Brain microvascular endothelial cell (primary cell): ENCODE results near the gene MAPKBP1.

Experiments used
- DNase-seq: peaks from one replicate; pipeline ENCODE4 v3.0.0-alpha.2; 2020
- H3K27ac ChIP-seq: fragments of 250-450 bp; sonication (Bioruptor Pico); 2 replicates; pipeline ENCODE4 v1.5.1; 2020; ENCODE audit warnings: mild to moderate bottlenecking, moderate library complexity
- H3K27me3 ChIP-seq: fragments of 250-450 bp; sonication (Bioruptor Pico); replicated peaks from 2 replicates; pipeline ENCODE4 v1.5.1; 2020; ENCODE audit warnings: mild to moderate bottlenecking
- H3K36me3 ChIP-seq: fragments of 250-450 bp; sonication (Bioruptor Pico); replicated peaks from 2 replicates; pipeline ENCODE4 v1.5.1; 2020; ENCODE audit warnings: mild to moderate bottlenecking
- H3K4me3 ChIP-seq: 2 replicates; pipeline ENCODE4 v1.5.1; 2011; ENCODE audit warnings: low read depth, mild to moderate bottlenecking, control low read depth, low read length, moderate library complexity
- CTCF ChIP-seq: IDR thresholded peaks from 2 replicates; pipeline ENCODE4 v1.5.1; 2011; ENCODE audit warnings: low read depth, mild to moderate bottlenecking, moderate library complexity, low read length, control low read depth, inconsistent platforms; ENCODE audit errors: missing control alignments
- in situ Hi-C: cut with HindIII; loops from 2 replicates; pipeline ENCODE4 v1.10.0; 2017; ENCODE audit warnings: low sequenced_read_pairs, low pct_ligation_motif_present

The MAPKBP1 gene

GRCh38 chr15:41779662-41780157 is 5.4 kb downstream of the MAPKBP1 start:
- no peak overlapping the region for H3K4me3 ChIP-seq
- no peak for TF ChIP-seq CTCF
- no peak overlapping the region for H3K27ac ChIP-seq
- H3K27me3 ChIP-seq: no peaks in the 10 kb centered on the region
- DNase-seq: no peak
- no peaks in the 10 kb centered on the region for H3K36me3 ChIP-seq
- in situ Hi-C loops: no loop called here

- TF ChIP-seq CTCF: no peak
Observed at GRCh38 chr15:41780266-41780665, 6.0 kb downstream of the MAPKBP1 start.

GRCh38 chr15:41780727-41781126 is 6.4 kb downstream of the MAPKBP1 start:
- TF ChIP-seq CTCF: no peak
- DNase-seq: no peak
- Histone ChIP-seq H3K4me3 (no peak overlapping the region), H3K36me3 (no peaks in the 10 kb centered on the region), H3K27ac (no peak overlapping the region), H3K27me3 (no peaks in the 10 kb centered on the region)
- in situ Hi-C loops: no loop called here

More at GRCh38 chr15:41780266-41780665, 6.0 kb downstream of the MAPKBP1 start:
- H3K4me3 ChIP-seq: no peak overlapping the region
- no peaks in the 10 kb centered on the region for H3K27me3 ChIP-seq
- no peaks in the 10 kb centered on the region for H3K36me3 ChIP-seq
- in situ Hi-C loops: no loop called here
- H3K27ac ChIP-seq: no peak overlapping the region
- DNase-seq: no peak

- DNase-seq: no peak
- Histone ChIP-seq H3K27me3 (no peaks in the 10 kb centered on the region), H3K36me3 (no peaks in the 10 kb centered on the region), H3K27ac (no peak overlapping the region), H3K4me3 (no peak overlapping the region)
- in situ Hi-C loops: no loop called here
- no peak for TF ChIP-seq CTCF
Observed at GRCh38 chr15:41782371-41783282, 8.3 kb downstream of the MAPKBP1 start.

- Histone ChIP-seq H3K4me3 (no peak overlapping the region), H3K27me3 (no peaks in the 10 kb centered on the region), H3K27ac (no peak overlapping the region), H3K36me3 (no peaks in the 10 kb centered on the region)
- DNase-seq: no peak
- TF ChIP-seq CTCF: no peak
- in situ Hi-C loops: no loop called here
Observed at GRCh38 chr15:41783296-41783695, 9.0 kb downstream of the MAPKBP1 start.
